Measurements from ENCODE around the gene LIN7A.
A peak's percentile ranks its signal among the peaks of the same experiment; 100 is the strongest.

The LIN7A gene

GRCh38 chr12:80946591-80946990 lies 8.9 kb upstream of the LIN7A start:
- Histone ChIP-seq H3K4me1 (ENCODE audit: control insufficient read depth, insufficient read depth, low read length, unreplicated experiment) (no peaks in the 10 kb centered on the region), H3K4me3 (ENCODE audit: low read depth, low read length) (no peak overlapping the region), H3K79me2 (ENCODE audit: control insufficient read depth, insufficient read depth, low read length, unreplicated experiment) (no peaks in the 10 kb centered on the region), H3K27ac (ENCODE audit: low read depth, low read length) (no peak overlapping the region), H2AFZ (ENCODE audit: low read length, unreplicated experiment) (no peak overlapping the region), H3K36me3 (ENCODE audit: insufficient read depth, low read length) (no peaks in the 10 kb centered on the region), H3K27me3 (ENCODE audit: insufficient read depth, low read length) (no peaks in the 10 kb centered on the region)

GRCh38 chr12:80943338-80943737 lies 5.6 kb upstream of the LIN7A start:
- Histone ChIP-seq H3K36me3 (ENCODE audit: insufficient read depth, low read length) (no peaks in the 10 kb centered on the region), H3K27me3 (ENCODE audit: insufficient read depth, low read length) (no peaks in the 10 kb centered on the region), H3K4me1 (ENCODE audit: control insufficient read depth, insufficient read depth, low read length, unreplicated experiment) (no peaks in the 10 kb centered on the region), H2AFZ (ENCODE audit: low read length, unreplicated experiment) (no peak overlapping the region), H3K27ac (ENCODE audit: low read depth, low read length) (no peak overlapping the region), H3K4me3 (ENCODE audit: low read depth, low read length) (no peak overlapping the region), H3K79me2 (ENCODE audit: control insufficient read depth, insufficient read depth, low read length, unreplicated experiment) (no peaks in the 10 kb centered on the region)

- Histone ChIP-seq H3K27ac (ENCODE audit: low read depth, low read length) (no peak overlapping the region), H3K4me1 (ENCODE audit: control insufficient read depth, insufficient read depth, low read length, unreplicated experiment) (no peaks in the 10 kb centered on the region), H3K4me3 (ENCODE audit: low read depth, low read length) (no peak overlapping the region), H3K27me3 (ENCODE audit: insufficient read depth, low read length) (no peaks in the 10 kb centered on the region), H3K36me3 (ENCODE audit: insufficient read depth, low read length) (no peaks in the 10 kb centered on the region), H2AFZ (ENCODE audit: low read length, unreplicated experiment) (no peak overlapping the region), H3K79me2 (ENCODE audit: control insufficient read depth, insufficient read depth, low read length, unreplicated experiment) (no peaks in the 10 kb centered on the region)
Measured at GRCh38 chr12:80941916-80942315, 4.2 kb upstream of the LIN7A start.

GRCh38 chr12:80939231-80939950 lies 1.7 kb upstream of the LIN7A start:
- no peaks in the 10 kb centered on the region for H3K27me3 ChIP-seq (ENCODE audit: insufficient read depth, low read length)
- no peaks in the 10 kb centered on the region for H3K4me1 ChIP-seq (ENCODE audit: control insufficient read depth, insufficient read depth, low read length, unreplicated experiment)
- no peak overlapping the region for H3K27ac ChIP-seq (ENCODE audit: low read depth, low read length)
- H3K79me2 ChIP-seq (ENCODE audit: control insufficient read depth, insufficient read depth, low read length, unreplicated experiment) = no peaks in the 10 kb centered on the region
- H3K36me3 ChIP-seq (ENCODE audit: insufficient read depth, low read length) = no peaks in the 10 kb centered on the region
- no peak overlapping the region for H3K4me3 ChIP-seq (ENCODE audit: low read depth, low read length)
- no peak overlapping the region for H2AFZ ChIP-seq (ENCODE audit: low read length, unreplicated experiment)

- no peak overlapping the region for H3K27ac ChIP-seq (ENCODE audit: low read depth, low read length)
Measured at GRCh38 chr12:80938397-80938796, 663 bp upstream of the LIN7A start.

GRCh38 chr12:80936642-80937390 lies 918 bp downstream of the LIN7A start:
- Histone ChIP-seq H3K4me3 (ENCODE audit: low read depth, low read length) (peak overlapping the region; percentile 87), H3K36me3 (ENCODE audit: insufficient read depth, low read length) (no peaks in the 10 kb centered on the region), H3K27ac (ENCODE audit: low read depth, low read length) (no peak overlapping the region), H3K27me3 (ENCODE audit: insufficient read depth, low read length) (no peaks in the 10 kb centered on the region), H3K4me1 (ENCODE audit: control insufficient read depth, insufficient read depth, low read length, unreplicated experiment) (no peaks in the 10 kb centered on the region), H3K79me2 (ENCODE audit: control insufficient read depth, insufficient read depth, low read length, unreplicated experiment) (no peaks in the 10 kb centered on the region), H2AFZ (ENCODE audit: low read length, unreplicated experiment) (peak overlapping the region; percentile 81)

More at GRCh38 chr12:80938397-80938796, 663 bp upstream of the LIN7A start:
- Histone ChIP-seq H3K4me3 (ENCODE audit: low read depth, low read length) (no peak overlapping the region; the same call in 1 of the 2 replicates), H3K4me1 (ENCODE audit: control insufficient read depth, insufficient read depth, low read length, unreplicated experiment) (no peaks in the 10 kb centered on the region), H3K79me2 (ENCODE audit: control insufficient read depth, insufficient read depth, low read length, unreplicated experiment) (no peaks in the 10 kb centered on the region), H3K27me3 (ENCODE audit: insufficient read depth, low read length) (no peaks in the 10 kb centered on the region), H2AFZ (ENCODE audit: low read length, unreplicated experiment) (no peak overlapping the region), H3K36me3 (ENCODE audit: insufficient read depth, low read length) (no peaks in the 10 kb centered on the region)

- Histone ChIP-seq H3K36me3 (ENCODE audit: insufficient read depth, low read length) (no peaks in the 10 kb centered on the region), H3K4me3 (ENCODE audit: low read depth, low read length) (peak overlapping the region; percentile 87), H3K27me3 (ENCODE audit: insufficient read depth, low read length) (no peaks in the 10 kb centered on the region), H3K27ac (ENCODE audit: low read depth, low read length) (no peak overlapping the region), H3K4me1 (ENCODE audit: control insufficient read depth, insufficient read depth, low read length, unreplicated experiment) (no peaks in the 10 kb centered on the region), H3K79me2 (ENCODE audit: control insufficient read depth, insufficient read depth, low read length, unreplicated experiment) (no peaks in the 10 kb centered on the region), H2AFZ (ENCODE audit: low read length, unreplicated experiment) (peak overlapping the region; percentile 81)
Measured at GRCh38 chr12:80936353-80936641, 1.4 kb downstream of the LIN7A start.

- Histone ChIP-seq H3K27me3 (ENCODE audit: insufficient read depth, low read length) (no peaks in the 10 kb centered on the region), H3K4me1 (ENCODE audit: control insufficient read depth, insufficient read depth, low read length, unreplicated experiment) (no peaks in the 10 kb centered on the region), H2AFZ (ENCODE audit: low read length, unreplicated experiment) (no peak overlapping the region), H3K79me2 (ENCODE audit: control insufficient read depth, insufficient read depth, low read length, unreplicated experiment) (no peaks in the 10 kb centered on the region), H3K4me3 (ENCODE audit: low read depth, low read length) (no peak overlapping the region), H3K27ac (ENCODE audit: low read depth, low read length) (no peak overlapping the region), H3K36me3 (ENCODE audit: insufficient read depth, low read length) (no peaks in the 10 kb centered on the region)
Measured at GRCh38 chr12:80935111-80935510, 2.6 kb downstream of the LIN7A start.

- no peaks in the 10 kb centered on the region for H3K79me2 ChIP-seq (ENCODE audit: control insufficient read depth, insufficient read depth, low read length, unreplicated experiment)
- H3K27ac ChIP-seq (ENCODE audit: low read depth, low read length) = no peak overlapping the region
- H3K36me3 ChIP-seq (ENCODE audit: insufficient read depth, low read length) = no peaks in the 10 kb centered on the region
- no peaks in the 10 kb centered on the region for H3K4me1 ChIP-seq (ENCODE audit: control insufficient read depth, insufficient read depth, low read length, unreplicated experiment)
- H3K27me3 ChIP-seq (ENCODE audit: insufficient read depth, low read length) = no peaks in the 10 kb centered on the region
- no peak overlapping the region for H3K4me3 ChIP-seq (ENCODE audit: low read depth, low read length)
- no peak overlapping the region for H2AFZ ChIP-seq (ENCODE audit: low read length, unreplicated experiment)
Measured at GRCh38 chr12:80925983-80926382, 11.8 kb downstream of the LIN7A start.

GRCh38 chr12:80925237-80925636 lies 12.5 kb downstream of the LIN7A start:
- Histone ChIP-seq H3K4me1 (ENCODE audit: control insufficient read depth, insufficient read depth, low read length, unreplicated experiment) (no peaks in the 10 kb centered on the region), H3K36me3 (ENCODE audit: insufficient read depth, low read length) (no peaks in the 10 kb centered on the region), H3K79me2 (ENCODE audit: control insufficient read depth, insufficient read depth, low read length, unreplicated experiment) (no peaks in the 10 kb centered on the region), H3K4me3 (ENCODE audit: low read depth, low read length) (no peak overlapping the region), H2AFZ (ENCODE audit: low read length, unreplicated experiment) (no peak overlapping the region), H3K27ac (ENCODE audit: low read depth, low read length) (no peak overlapping the region), H3K27me3 (ENCODE audit: insufficient read depth, low read length) (no peaks in the 10 kb centered on the region)

- Histone ChIP-seq H3K27me3 (ENCODE audit: insufficient read depth, low read length) (no peaks in the 10 kb centered on the region), H3K79me2 (ENCODE audit: control insufficient read depth, insufficient read depth, low read length, unreplicated experiment) (no peaks in the 10 kb centered on the region), H3K27ac (ENCODE audit: low read depth, low read length) (no peak overlapping the region), H3K36me3 (ENCODE audit: insufficient read depth, low read length) (no peaks in the 10 kb centered on the region), H3K4me3 (ENCODE audit: low read depth, low read length) (no peak overlapping the region), H3K4me1 (ENCODE audit: control insufficient read depth, insufficient read depth, low read length, unreplicated experiment) (no peaks in the 10 kb centered on the region), H2AFZ (ENCODE audit: low read length, unreplicated experiment) (no peak overlapping the region)
Measured at GRCh38 chr12:80924437-80924836, 13.3 kb downstream of the LIN7A start.
